HUES48 (cell line): ENCODE data around the gene ROR1.

Source experiments
- H3K27ac ChIP-seq: one replicate; pipeline ENCODE4 v1.7.0; 2013; ENCODE audit warnings: low read depth, low read length, inconsistent platforms
- H3K27me3 ChIP-seq: 2 replicates; pipeline ENCODE4 v1.6.1; 2013; ENCODE audit warnings: mild to moderate bottlenecking, low read length; ENCODE audit not compliant: control insufficient read depth, insufficient read depth
- H3K36me3 ChIP-seq: 2 replicates; pipeline ENCODE4 v1.6.1; 2013; ENCODE audit warnings: low read length; ENCODE audit not compliant: control insufficient read depth, insufficient read depth
- H3K4me1 ChIP-seq: 2 replicates; pipeline ENCODE4 v1.6.1; 2013; ENCODE audit warnings: mild to moderate bottlenecking, low read length; ENCODE audit not compliant: control insufficient read depth, insufficient read depth
- H3K4me3 ChIP-seq: 2 replicates; pipeline ENCODE4 v1.5.1; 2013; ENCODE audit warnings: mild to moderate bottlenecking, low read depth, low read length
- H3K9ac ChIP-seq: 2 replicates; pipeline ENCODE4 v1.6.1; 2013; ENCODE audit warnings: mild to moderate bottlenecking, low read depth, low read length, moderate library complexity
- H3K9me3 ChIP-seq: 2 replicates; pipeline ENCODE4 v1.6.1; 2013; ENCODE audit warnings: low read length; ENCODE audit not compliant: control insufficient read depth, insufficient read depth

The ROR1 gene

DNA sequence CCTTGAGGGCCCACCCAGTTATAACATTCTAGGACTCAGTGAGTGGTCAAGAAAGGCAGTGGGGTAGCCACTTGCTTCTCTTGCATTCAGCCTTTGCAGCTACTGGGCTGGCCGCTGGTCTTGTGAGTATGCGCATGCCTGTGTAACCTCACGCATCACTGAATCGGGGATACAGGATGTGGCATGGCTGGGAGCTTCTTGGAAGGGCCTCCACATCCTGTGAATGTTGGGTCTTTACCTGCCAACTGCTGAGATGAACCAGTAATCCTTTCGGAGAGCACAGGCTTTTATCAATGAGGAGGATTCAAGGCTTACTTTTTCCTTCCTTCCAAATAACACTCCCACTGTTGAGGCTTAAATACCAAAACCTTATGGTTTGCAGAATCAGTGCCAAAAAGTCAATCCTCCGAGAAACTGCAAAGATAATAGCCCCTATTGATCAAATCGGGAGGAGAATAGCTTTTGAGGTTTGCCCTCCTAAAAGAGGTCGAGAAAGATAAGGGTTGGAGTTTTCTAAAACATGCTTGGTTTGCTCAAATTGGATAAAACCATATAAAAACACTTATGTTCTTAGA, 230.7 kb downstream of the ROR1 start:
- no peaks in the 10 kb centered on the region for H3K27me3 ChIP-seq
- no peak overlapping the region for H3K9ac ChIP-seq
- no peak overlapping the region for H3K27ac ChIP-seq
- H3K9me3 ChIP-seq: no peaks in the 10 kb centered on the region
- peaks cover 27% of the 10 kb centered on the region for H3K4me1 ChIP-seq
- H3K4me3 ChIP-seq: no peak overlapping the region
- peaks cover 5% of the 10 kb centered on the region; the same call in 1 of the 2 replicates for H3K36me3 ChIP-seq

DNA sequence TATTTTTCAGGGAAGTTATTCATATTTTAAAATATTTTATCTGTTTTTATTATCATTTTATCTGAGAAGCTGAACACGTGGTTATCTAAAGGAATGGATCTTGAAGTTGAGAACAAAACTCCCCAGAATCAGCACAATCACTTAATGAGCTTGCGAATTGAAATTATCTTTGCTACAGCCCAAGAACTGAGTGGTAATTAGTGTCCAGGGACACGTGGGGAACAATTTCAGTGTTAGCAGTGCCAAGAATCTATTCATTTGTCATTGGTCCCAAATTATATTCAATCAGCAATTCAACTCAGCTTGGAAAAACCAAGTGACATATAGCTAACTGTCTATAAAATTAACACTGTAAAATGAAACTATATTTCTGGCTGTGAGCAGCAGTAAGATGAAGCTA, 232.0 kb downstream of the ROR1 start:
- no peak overlapping the region for H3K27ac ChIP-seq
- no peak overlapping the region for H3K4me3 ChIP-seq
- no peak overlapping the region for H3K9ac ChIP-seq
- peaks cover 5% of the 10 kb centered on the region; the same call in 1 of the 2 replicates for H3K36me3 ChIP-seq
- no peaks in the 10 kb centered on the region for H3K27me3 ChIP-seq
- no peaks in the 10 kb centered on the region for H3K9me3 ChIP-seq
- H3K4me1 ChIP-seq: peaks cover 20% of the 10 kb centered on the region

DNA sequence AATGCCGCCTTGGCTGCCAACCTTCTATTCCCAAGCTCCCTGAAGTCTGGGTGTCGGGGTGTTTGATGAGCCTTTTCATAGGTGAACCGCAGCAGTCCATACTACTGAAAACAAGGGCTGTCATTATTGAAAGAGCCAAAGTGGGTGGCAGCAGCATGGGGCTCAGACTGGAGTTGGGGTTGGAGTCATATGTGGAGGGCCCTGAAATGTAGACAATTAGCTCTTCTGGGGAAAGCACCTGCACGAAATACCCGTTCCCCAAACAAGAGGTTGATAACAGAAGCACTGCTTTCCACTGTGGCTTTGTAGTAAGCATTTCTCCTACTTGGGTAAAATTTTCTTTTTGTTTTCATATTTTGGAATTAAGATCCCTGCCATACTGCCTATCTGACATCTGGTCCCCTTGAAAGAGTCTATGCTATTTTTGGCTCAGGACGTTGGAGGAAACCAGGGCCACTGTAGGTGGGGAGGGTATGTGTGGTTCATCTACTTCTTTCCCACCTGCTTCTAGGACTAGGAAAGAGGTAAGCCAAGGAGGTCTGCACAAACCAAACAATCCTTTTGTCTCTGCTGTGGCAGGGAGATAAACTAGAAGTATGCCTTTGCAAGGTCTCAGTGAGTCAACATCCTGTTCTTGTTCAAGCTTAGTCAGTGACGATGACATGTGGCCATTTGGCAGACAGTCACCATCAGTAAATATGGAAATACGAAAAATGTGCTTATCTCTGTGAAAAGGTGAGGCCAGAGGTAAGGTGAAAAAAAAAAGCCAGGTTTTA, 232.6 kb downstream of the ROR1 start:
- no peaks in the 10 kb centered on the region for H3K9me3 ChIP-seq
- peaks cover 5% of the 10 kb centered on the region; the same call in 1 of the 2 replicates for H3K36me3 ChIP-seq
- no peak overlapping the region for H3K9ac ChIP-seq
- peaks cover 20% of the 10 kb centered on the region for H3K4me1 ChIP-seq
- no peak overlapping the region for H3K4me3 ChIP-seq
- peak overlapping the region; percentile 33 for H3K27ac ChIP-seq
- no peaks in the 10 kb centered on the region for H3K27me3 ChIP-seq

DNA sequence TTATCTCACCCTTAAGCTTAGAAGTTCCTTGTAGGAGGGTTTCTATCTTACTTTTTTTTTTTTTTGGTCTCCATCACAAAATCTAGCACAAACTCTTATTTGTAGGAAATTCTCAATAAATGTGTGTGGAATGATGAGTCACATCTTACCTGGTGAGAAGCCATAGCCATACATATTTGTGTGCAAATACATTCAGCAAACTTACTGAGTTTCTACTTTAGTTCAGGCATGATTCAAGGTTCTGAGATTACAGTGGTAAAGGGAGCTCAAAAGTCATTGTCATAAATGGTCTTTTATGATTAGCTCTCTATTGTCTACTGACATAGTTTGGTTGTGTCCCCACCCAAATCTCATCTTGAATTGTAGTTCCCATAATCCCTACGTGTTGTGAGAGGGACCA, 236.5 kb downstream of the ROR1 start:
- Histone ChIP-seq H3K27ac (no peak overlapping the region), H3K4me3 (no peak overlapping the region), H3K9ac (no peak overlapping the region), H3K36me3 (peaks cover 20% of the 10 kb centered on the region), H3K9me3 (no peaks in the 10 kb centered on the region), H3K4me1 (peaks cover 6% of the 10 kb centered on the region), H3K27me3 (no peaks in the 10 kb centered on the region)

DNA sequence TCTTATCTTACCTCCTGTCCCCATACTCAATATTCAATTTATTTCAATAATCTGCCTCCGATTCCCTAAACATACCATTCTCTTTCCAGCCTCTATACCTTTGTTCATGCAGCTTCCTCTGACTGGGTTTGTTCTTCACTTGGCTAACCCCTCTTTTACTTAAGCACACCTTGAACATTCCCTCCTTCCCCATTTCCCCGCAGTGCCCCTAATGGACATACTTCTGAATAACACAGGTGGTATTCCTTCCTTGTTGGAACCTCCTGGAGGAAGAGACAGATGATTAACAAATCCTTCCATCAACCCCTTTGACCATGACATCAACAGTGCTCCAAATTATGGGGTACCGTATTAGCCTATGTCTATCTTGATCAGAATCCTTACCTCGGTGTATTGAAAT, 239.6 kb downstream of the ROR1 start:
- H3K36me3 ChIP-seq: peaks cover 25% of the 10 kb centered on the region

DNA sequence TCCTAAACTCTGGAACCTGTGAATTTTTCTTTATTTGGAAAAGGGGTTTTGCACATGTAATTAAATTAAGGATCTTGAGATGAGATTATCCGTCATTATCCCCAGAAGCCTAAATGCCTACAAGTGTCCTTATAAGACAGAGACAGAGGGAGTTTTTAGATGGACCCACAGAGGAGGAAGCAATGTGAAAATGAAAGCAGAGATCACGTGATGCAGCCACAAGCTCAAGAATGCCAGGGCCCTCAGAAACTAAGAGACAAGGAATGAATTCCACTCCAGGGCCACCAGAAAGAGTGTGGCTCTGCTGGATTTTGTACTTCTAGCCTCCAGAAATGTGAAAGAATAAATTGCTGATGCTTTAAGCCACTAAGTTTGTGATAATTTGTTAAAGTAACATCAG, 246.0 kb downstream of the ROR1 start:
- Histone ChIP-seq H3K9ac (no peak overlapping the region), H3K4me1 (peaks cover 5% of the 10 kb centered on the region; the same call in 1 of the 2 replicates), H3K4me3 (no peak overlapping the region), H3K36me3 (peaks cover 10% of the 10 kb centered on the region), H3K27ac (no peak overlapping the region), H3K9me3 (no peaks in the 10 kb centered on the region), H3K27me3 (no peaks in the 10 kb centered on the region)

More for the DNA sequence above, 239.6 kb downstream of the ROR1 start:
- Histone ChIP-seq H3K4me1 (peaks cover 5% of the 10 kb centered on the region; the same call in 1 of the 2 replicates), H3K27me3 (no peaks in the 10 kb centered on the region), H3K27ac (no peak overlapping the region), H3K9me3 (no peaks in the 10 kb centered on the region), H3K9ac (no peak overlapping the region), H3K4me3 (no peak overlapping the region)

DNA sequence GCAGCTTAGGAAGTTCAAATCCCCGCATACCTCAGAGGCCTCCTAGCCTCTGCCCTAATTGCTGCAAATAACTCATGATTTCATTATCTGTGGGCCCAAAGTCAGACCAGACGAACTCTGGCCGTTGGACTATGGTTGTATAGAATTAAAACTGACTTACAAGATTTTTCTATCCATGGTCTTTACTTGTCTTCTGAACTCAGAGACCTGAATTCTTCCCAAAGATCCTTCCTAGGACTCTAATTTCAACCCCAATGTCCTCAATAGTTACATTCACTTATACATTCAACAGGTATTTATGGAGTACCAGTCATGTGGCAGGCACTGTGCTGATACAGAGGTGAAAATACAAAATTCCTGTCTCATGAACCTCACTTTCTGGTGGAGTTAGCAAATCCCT, 247.2 kb downstream of the ROR1 start:
- no peak overlapping the region for H3K9ac ChIP-seq
- H3K9me3 ChIP-seq: no peaks in the 10 kb centered on the region
- peaks cover 5% of the 10 kb centered on the region; the same call in 1 of the 2 replicates for H3K4me1 ChIP-seq
- no peaks in the 10 kb centered on the region; the same call in 1 of the 2 replicates for H3K36me3 ChIP-seq
- no peak overlapping the region for H3K4me3 ChIP-seq
- no peaks in the 10 kb centered on the region for H3K27me3 ChIP-seq
- no peak overlapping the region for H3K27ac ChIP-seq

DNA sequence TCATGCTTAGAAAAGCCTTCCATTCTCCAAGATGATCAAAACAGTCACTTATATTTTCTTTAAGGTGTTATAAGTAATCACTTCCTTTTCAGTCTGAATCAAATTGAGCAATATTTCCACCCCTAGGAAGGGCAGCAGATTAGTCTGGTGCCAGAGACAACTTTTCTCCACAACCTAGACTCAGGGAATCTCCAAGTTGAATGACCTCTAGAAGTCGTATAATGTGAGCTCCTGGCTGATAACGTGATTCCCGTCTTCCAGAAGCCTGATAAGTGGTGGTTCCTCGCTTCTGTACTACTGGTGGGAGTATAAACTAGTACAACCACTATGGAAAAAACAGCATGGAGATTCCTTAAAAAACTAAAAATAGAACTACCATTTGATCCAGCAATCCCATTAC, 251.2 kb downstream of the ROR1 start:
- Histone ChIP-seq H3K36me3 (peaks cover 2% of the 10 kb centered on the region; the same call in 1 of the 2 replicates), H3K4me3 (no peak overlapping the region), H3K4me1 (no peaks in the 10 kb centered on the region), H3K9me3 (no peaks in the 10 kb centered on the region), H3K27ac (no peak overlapping the region), H3K27me3 (no peaks in the 10 kb centered on the region), H3K9ac (no peak overlapping the region)

DNA sequence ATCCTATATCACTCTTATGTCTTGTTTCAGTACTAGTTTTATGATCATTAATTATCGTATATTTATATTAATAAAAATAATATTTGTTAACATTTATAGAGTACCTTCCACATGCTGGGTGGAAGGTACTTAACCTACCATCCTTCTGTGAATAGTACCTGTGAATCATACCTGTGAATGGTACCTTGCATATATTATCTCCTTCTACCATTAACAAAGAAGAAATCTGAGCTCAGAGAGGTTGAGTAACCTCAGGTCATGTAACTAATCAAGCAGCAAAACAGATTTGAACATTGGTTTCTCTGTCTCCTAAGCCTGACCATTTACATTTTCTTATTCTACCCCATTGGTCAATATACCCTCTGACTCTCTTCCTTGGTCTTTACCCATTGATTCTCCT, 255.2 kb downstream of the ROR1 start:
- Histone ChIP-seq H3K4me1 (no peaks in the 10 kb centered on the region), H3K36me3 (peaks cover 2% of the 10 kb centered on the region; the same call in 1 of the 2 replicates), H3K9ac (no peak overlapping the region), H3K4me3 (no peak overlapping the region), H3K9me3 (no peaks in the 10 kb centered on the region), H3K27ac (no peak overlapping the region), H3K27me3 (no peaks in the 10 kb centered on the region)

DNA sequence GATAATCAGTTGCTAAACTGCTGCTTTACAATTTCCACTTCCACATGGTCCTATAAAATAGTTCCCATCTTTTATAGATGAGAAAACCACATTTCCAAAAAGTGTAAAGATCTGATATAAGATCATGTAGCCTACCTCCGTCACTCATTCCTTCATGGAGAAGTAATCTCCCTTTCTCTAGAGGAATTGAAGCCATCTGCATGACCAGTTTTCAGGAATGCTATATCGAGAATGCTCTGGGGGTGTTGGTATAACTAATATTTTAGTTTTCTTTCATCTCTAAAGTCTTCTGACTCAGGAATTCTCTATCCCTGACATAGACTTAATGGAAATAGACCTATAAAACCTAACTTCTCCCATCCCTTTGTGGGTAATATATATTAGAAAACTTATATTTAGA, 256.6 kb downstream of the ROR1 start:
- Histone ChIP-seq H3K27ac (no peak overlapping the region), H3K36me3 (peaks cover 2% of the 10 kb centered on the region; the same call in 1 of the 2 replicates), H3K9me3 (no peaks in the 10 kb centered on the region), H3K4me1 (no peaks in the 10 kb centered on the region), H3K4me3 (no peak overlapping the region), H3K9ac (no peak overlapping the region), H3K27me3 (no peaks in the 10 kb centered on the region)

DNA sequence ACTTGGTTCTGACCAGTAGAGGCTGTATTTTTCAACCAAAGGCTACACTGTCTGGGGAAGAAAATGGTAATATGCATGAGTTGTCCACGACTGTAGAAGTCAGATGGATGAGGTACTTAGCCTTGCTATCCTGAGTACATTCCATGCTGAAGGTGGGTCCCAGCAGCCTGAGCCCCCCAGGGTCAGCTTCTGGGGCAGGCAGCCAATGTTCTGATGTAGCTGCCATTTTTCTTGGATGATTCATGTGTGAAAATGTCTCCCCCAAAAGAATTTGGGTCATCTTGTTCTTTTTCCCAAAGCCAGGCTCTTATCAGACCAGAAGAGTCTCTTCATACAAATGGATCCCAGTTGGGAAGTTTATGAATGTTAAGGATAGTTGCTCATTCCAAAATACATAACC, 257.4 kb downstream of the ROR1 start:
- Histone ChIP-seq H3K9me3 (no peaks in the 10 kb centered on the region), H3K9ac (no peak overlapping the region), H3K4me1 (no peaks in the 10 kb centered on the region), H3K27me3 (no peaks in the 10 kb centered on the region), H3K36me3 (peaks cover 4% of the 10 kb centered on the region; the same call in 1 of the 2 replicates), H3K4me3 (no peak overlapping the region), H3K27ac (no peak overlapping the region)
